ENCODE data around the gene ANKFN1. TPM values are rescaled to one million over a fixed set of nuclear protein-coding genes. Genes with fewer than 3 reads are reported as not detected.

Gene ANKFN1
- total and polyA plus RNA-seq, 2 of the 13 experiments (the other 11 are each of a cell fraction or from before 2014, with no cell fraction given): not detected

GRCh38 chr17:56510554-56511342 lies 357.5 kb downstream of the ANKFN1 start:
- Histone ChIP-seq H3K4me3 (replicated peaks in 1 of 3; ENCODE audit: insufficient read depth in 1 of 3, low read depth in 2 of 3, low read length in 3 of 3) (no peak overlapping the region), H2AFZ (ENCODE audit: low read length) (no peak overlapping the region), H3K4me1 (ENCODE audit: insufficient read depth, low read length) (no peaks in the 10 kb centered on the region), H3K4me2 (ENCODE audit: low read depth, low read length) (no peak overlapping the region), H3K36me3 (replicated peaks in 1 of 2; ENCODE audit: control insufficient read depth in 1 of 2, insufficient read depth in 2 of 2, low read length in 2 of 2) (no peaks in the 10 kb centered on the region), H3K27ac (ENCODE audit: extremely low read length, insufficient read depth, low read length) (no peak overlapping the region), H4K20me1 (ENCODE audit: insufficient read depth, low read length) (no peaks in the 10 kb centered on the region), H3K79me2 (ENCODE audit: insufficient read depth, low read length) (no peaks in the 10 kb centered on the region), H3K9ac (ENCODE audit: insufficient read depth, low read depth, low read length) (no peak overlapping the region), H3K27me3 (ENCODE audit: control insufficient read depth in 1 of 2, insufficient read depth in 2 of 2, low read length in 2 of 2) (no peaks in the 10 kb centered on the region), H3K9me3 (ENCODE audit: low read length) (no peaks in the 10 kb centered on the region)
- FAIRE-seq (no peak), ATAC-seq (no peak), DNase-seq (ENCODE audit: low spot score) (no peak)
- 75% methylated on average over 32 of the region's 46 CpGs for WGBS (ENCODE audit: low lambda C conversion rate)
- POLR2A ChIA-PET: no interaction called here
- no peak for TF ChIP-seq HDAC2 (CRISPR knock-in tag; IDR thresholded peaks at IDR 0.05)
- no peak for TF ChIP-seq ZNF543 (CRISPR knock-in tag; IDR thresholded peaks at IDR 0.05)
- no peak for TF ChIP-seq JUN (CRISPR knock-in tag; IDR thresholded peaks at IDR 0.05)
- TF ChIP-seq, protein P1, sequence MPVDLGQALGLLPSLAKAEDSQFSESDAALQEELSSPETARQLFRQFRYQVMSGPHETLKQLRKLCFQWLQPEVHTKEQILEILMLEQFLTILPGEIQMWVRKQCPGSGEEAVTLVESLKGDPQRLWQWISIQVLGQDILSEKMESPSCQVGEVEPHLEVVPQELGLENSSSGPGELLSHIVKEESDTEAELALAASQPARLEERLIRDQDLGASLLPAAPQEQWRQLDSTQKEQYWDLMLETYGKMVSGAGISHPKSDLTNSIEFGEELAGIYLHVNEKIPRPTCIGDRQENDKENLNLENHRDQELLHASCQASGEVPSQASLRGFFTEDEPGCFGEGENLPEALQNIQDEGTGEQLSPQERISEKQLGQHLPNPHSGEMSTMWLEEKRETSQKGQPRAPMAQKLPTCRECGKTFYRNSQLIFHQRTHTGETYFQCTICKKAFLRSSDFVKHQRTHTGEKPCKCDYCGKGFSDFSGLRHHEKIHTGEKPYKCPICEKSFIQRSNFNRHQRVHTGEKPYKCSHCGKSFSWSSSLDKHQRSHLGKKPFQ (CRISPR knock-in tag; IDR thresholded peaks at IDR 0.05; ENCODE audit: insufficient replicate concordance): no peak
- TF ChIP-seq ZNF816 (CRISPR knock-in tag; IDR thresholded peaks at IDR 0.05; ENCODE audit: borderline replicate concordance): no peak
- no peak for TF ChIP-seq ZNF616 (CRISPR knock-in tag; IDR thresholded peaks at IDR 0.05; ENCODE audit: low read depth)
- no TSS peak for BruUV-seq (replicated peaks)
- in situ Hi-C loops (cut with HindIII; ENCODE audit: extremely low pct_ligation_motif_present, low pct_unique_long_range_greater_than_20kb): no loop called here
- intact Hi-C loops (cut with micrococcal nuclease; ENCODE audit: unreplicated experiment): no loop called here
- CTCF ChIA-PET (ENCODE audit: low intra/inter-chr PET ratio, low total read pairs): no interaction called here

DNA sequence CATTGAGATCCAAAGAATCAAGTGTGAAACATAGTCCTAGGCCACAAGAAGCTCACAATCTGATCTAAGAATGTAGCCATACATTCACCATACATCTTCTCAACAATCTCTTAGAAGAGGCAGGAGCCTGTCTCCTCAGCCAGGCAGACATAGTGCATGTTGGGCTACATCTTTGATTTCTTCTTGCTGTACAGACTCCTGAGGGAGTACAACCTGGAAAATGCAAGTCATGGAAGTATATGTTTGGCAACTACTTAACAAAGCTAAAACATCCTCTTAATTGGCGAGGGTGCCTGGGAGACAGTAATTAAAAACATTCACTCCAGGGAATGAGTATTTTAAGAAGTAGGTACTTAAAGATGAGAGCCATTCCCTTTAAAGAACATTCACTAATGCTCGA lies 361.0 kb downstream of the ANKFN1 start:
- Histone ChIP-seq H3K9me3 (ENCODE audit: low read length) (no peaks in the 10 kb centered on the region), H3K4me1 (ENCODE audit: insufficient read depth, low read length) (no peaks in the 10 kb centered on the region), H3K4me3 (replicated peaks in 1 of 3; ENCODE audit: insufficient read depth in 1 of 3, low read depth in 2 of 3, low read length in 3 of 3) (no peak overlapping the region), H2AFZ (ENCODE audit: low read length) (no peak overlapping the region), H3K9ac (ENCODE audit: insufficient read depth, low read depth, low read length) (no peak overlapping the region), H3K4me2 (ENCODE audit: low read depth, low read length) (no peak overlapping the region), H3K27me3 (ENCODE audit: control insufficient read depth in 1 of 2, insufficient read depth in 2 of 2, low read length in 2 of 2) (peaks cover 0 to 3% of the 10 kb centered on the region in 2 experiments; a peak in 1 of 5 replicates), H3K36me3 (replicated peaks in 1 of 2; ENCODE audit: control insufficient read depth in 1 of 2, insufficient read depth in 2 of 2, low read length in 2 of 2) (no peaks in the 10 kb centered on the region), H3K79me2 (ENCODE audit: insufficient read depth, low read length) (no peaks in the 10 kb centered on the region), H4K20me1 (ENCODE audit: insufficient read depth, low read length) (no peaks in the 10 kb centered on the region), H3K27ac (ENCODE audit: extremely low read length, insufficient read depth, low read length) (no peak overlapping the region)
- ATAC-seq (no peak), DNase-seq (ENCODE audit: low spot score) (no peak), FAIRE-seq (no peak)
- ChIA-PET POLR2A (no interaction called here), CTCF (ENCODE audit: low intra/inter-chr PET ratio, low total read pairs) (no interaction called here)
- in situ Hi-C loops (cut with HindIII; ENCODE audit: extremely low pct_ligation_motif_present, low pct_unique_long_range_greater_than_20kb) (no loop called here), intact Hi-C loops (cut with micrococcal nuclease; ENCODE audit: unreplicated experiment) (no loop called here)
- TF ChIP-seq NFE2L2 (IDR thresholded peaks at IDR 0.05; ENCODE audit: low read length): peak; percentile 64
- TF ChIP-seq, protein P2, sequence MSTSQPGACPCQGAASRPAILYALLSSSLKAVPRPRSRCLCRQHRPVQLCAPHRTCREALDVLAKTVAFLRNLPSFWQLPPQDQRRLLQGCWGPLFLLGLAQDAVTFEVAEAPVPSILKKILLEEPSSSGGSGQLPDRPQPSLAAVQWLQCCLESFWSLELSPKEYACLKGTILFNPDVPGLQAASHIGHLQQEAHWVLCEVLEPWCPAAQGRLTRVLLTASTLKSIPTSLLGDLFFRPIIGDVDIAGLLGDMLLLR (CRISPR knock-in tag; IDR thresholded peaks at IDR 0.05): no peak
- TF ChIP-seq ZNF333 (CRISPR knock-in tag; IDR thresholded peaks at IDR 0.05; ENCODE audit: borderline replicate concordance): no peak
- WGBS (ENCODE audit: low lambda C conversion rate): 3% methylated on average over 2 of the region's 2 CpGs
- BruUV-seq (replicated peaks): no TSS peak

Measured in HepG2 (cell line).